Limb (tissue), 2 donors: ENCODE data around the gene ANGEL2.
"Not testable (repeated sequence)": the region's sequence is repeated elsewhere in the genome, so short reads cannot be mapped to it uniquely, and the experiment has no call there.

Experiments
- DNase-seq, 2 donors: peaks; one replicate each; pipeline ENCODE4 v3.0.0-alpha.2; 2016; ENCODE audit errors: extremely low spot score in 2 of 2

Gene ANGEL2

DNA sequence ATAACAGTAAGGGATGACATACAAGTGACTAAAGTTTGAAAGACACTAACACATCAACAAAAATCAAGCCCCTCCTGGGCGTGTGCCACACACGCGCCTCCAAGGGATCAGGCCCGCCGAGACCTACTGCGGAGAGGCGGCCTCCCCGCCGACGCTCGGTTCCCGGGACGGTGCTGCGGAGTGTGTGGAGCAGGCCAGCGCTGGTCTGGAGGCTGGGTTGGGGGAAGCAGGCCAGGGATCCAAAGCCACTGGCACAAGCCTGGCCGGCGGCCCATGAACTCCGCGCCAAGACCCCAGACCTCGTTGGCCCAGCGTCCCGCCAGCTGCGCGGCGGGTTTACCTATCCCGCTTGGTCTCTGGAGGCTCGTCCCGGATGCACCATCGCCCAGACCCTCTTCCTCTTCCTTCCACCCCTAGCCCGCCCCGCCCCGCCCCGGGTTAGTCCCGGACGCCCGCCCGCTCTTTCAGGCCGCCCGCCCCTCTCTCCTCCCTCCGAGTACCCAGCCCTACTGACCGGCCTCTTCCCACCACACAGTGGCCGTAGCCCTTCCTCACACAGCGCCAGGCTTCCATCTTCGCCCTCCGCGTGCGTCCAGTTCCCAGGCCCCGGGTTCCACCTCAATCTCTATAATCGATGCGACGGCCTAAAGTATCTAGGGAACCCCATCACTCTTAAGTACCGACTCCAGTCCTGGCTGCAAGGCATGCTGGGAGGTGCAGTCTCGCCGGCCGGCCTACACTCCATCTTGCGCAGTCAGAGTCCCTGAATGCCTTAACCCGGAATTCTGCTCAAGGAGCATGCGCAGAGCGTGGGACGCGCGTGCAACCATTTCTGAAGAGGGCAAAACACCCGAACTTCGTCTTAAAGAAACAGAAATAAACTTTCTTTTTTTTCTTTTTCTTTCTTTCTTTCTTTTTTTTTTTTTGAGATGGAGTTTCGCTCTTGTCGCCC, at the start of gene ANGEL2:
Gene ANGEL2 (minus strand): TSS at position 769 of the 952 bp plus-strand sequence. CDS start 196 bp downstream, at position 573.
- DNase-seq, result peak; percentile 95 to 97

DNA sequence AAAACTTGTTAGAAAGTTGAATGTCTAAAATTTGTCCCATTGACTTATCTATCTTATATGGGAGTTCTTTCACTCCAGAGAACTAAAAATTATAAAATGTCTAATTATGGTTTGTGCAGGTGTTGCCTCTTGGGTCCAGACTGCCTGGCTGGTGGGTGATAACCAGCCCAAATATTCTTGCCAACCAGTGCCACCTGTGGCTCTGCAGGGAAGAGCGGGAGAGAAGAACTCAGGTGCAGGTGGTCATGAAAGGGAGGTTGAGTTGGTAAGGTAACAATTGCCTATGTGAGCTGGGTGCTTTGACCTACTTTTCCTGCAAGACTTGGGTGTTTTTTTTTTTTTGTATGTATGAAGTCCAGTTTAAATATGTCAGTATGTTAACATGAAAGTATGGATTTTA, 45.6 kb upstream of the ANGEL2 start:
- DNase-seq, result no peak

DNA sequence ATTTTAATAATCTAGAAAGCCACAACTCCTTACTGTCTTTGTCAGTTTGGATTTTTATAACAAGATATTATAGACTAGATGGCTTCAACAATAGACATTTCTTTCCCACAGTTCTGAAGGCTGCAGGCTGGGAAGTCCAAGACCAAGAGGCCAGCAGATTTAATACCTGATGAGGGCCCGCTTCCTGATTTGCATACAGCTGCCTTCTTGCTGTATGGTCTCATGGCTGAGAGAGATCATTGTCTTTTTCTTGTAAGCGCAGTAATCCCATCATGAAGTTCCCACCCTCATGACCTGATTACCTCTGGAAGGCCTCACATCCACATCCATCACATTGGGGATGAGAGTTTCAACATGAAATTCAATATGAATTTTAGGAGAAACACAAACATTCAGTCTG, 45.2 kb upstream of the ANGEL2 start:
- DNase-seq, result no peak

- DNase-seq, result no peak
These were observed 41.8 kb upstream of the ANGEL2 start for GRCh38 chr1:213057264-213058059.

- no peak for DNase-seq
These were observed 40.1 kb upstream of the ANGEL2 start for GRCh38 chr1:213055767-213056166.

GRCh38 chr1:213054733-213055591, 39.3 kb upstream of the ANGEL2 start:
- DNase-seq, result no peak

DNA sequence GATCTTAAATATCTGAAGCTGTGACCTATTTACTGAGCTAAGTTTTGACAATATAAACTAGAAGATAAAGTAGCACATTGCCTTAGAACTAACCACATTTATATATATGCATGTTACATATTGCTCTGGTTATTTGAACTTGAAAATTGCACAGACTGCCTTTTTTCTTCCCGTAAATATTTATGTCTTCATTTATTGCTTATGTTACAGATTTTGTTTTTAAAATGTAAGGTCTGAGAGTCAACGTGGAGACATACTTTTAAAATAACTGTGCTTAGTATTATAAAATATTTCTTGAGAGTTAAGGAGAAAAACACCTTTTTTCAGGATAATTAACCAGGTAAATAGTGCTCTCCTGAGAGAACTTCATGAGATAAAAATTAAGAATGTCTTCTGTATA, 38.5 kb upstream of the ANGEL2 start:
- no peak for DNase-seq

GRCh38 chr1:213053455-213053854, 37.8 kb upstream of the ANGEL2 start:
- no peak for DNase-seq

DNA sequence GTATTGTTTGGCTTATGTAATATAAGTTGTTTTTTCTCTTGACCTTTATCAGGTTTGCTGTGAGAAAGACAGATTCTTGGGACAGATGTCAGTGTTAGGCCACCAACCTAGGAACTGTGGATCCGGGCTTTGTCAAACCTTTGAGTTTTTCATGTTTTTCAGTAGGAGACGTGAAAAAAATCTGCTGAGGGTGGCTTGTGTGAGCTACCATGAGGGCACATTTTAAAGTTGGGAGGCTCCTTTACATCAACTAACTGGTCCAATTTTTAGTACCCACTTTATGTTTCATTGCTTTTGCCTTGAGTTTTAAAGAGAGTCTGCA, 36.2 kb upstream of the ANGEL2 start:
- DNase-seq, result no peak

- peak; percentile 86 to 90 for DNase-seq
These were observed 35.6 kb upstream of the ANGEL2 start, which contains the start of gene RPS6KC1 for GRCh38 chr1:213051127-213051880. Gene RPS6KC1, plus strand, starts transcription at chr1:213051241. Its CDS starts 164 bp downstream, at chr1:213051405.

GRCh38 chr1:213050745-213051126, 35.1 kb upstream of the ANGEL2 start:
- DNase-seq, result no peak

- DNase-seq, result no peak
These were observed 33.6 kb upstream of the ANGEL2 start for GRCh38 chr1:213049232-213049631.

- DNase-seq, result not testable (repeated sequence)
These were observed 29.9 kb upstream of the ANGEL2 start for GRCh38 chr1:213045321-213046226.

- no peak for DNase-seq
These were observed 25.8 kb upstream of the ANGEL2 start for GRCh38 chr1:213041443-213041842.

GRCh38 chr1:213035573-213035972, 19.9 kb upstream of the ANGEL2 start:
- DNase-seq, result no peak

- DNase-seq, result no peak
These were observed 19.0 kb upstream of the ANGEL2 start for GRCh38 chr1:213034713-213035112.

DNA sequence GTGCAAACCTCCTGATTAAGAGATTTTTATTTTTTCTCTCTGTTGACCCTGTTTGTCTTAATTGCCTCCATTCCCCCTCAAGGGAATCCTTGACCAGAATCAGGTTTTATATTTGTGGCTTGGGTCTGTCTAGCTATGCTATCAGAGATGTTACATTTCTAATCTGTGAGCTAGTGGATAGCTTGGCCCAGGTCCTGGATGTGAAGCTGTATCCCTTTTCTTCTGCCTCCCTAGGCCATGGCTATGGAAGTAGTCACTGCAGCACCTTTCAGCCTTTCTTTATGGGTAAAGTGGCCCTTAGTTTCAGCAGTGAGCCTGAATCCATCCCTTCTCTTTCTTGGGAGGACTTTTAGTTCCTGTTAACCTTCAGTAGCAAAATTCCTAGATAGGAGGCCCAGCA, 17.0 kb upstream of the ANGEL2 start:
- no peak for DNase-seq

- not testable (repeated sequence) for DNase-seq
These were observed 11.4 kb upstream of the ANGEL2 start for GRCh38 chr1:213027024-213027423.

GRCh38 chr1:213020016-213020415, 4.3 kb upstream of the ANGEL2 start:
- no peak for DNase-seq

DNA sequence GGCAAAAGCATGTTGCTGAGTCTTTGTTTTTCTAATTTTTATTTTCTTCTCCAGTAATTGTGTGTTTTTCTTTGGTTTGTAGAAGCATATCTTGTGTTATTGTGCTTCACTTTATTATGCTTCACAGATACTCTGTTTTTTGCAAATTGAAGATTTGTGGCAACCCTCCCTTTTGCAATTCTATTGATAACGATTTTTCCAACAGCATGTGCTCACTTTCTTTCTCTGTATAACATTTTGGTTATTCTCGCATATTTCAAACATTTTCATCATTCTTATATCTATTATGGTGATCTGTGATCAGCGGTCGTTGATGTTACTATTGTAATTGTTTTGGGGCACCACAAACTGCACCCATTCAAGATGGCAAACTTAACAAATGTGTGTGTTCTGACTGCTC, 3.8 kb upstream of the ANGEL2 start:
- DNase-seq, result no peak
